Muscle of arm (tissue), 12 donors: Measurements from ENCODE around the gene NID1. TPM values are rescaled to one million over a fixed set of nuclear protein-coding genes. Genes with fewer than 3 reads are reported as not detected.
"Not testable (repeated sequence)": the region's sequence is repeated elsewhere in the genome, so short reads cannot be mapped to it uniquely, and the experiment has no call there.

ENCODE experiments used
- DNase-seq: peaks from one replicate; pipeline ENCODE4 v3.0.0-alpha.2; 2013
- polyA plus RNA-seq, 12 donors: library from polyadenylated mRNA; unstranded; fragments of 120-200 nt; gene quantifications; one replicate each; pipeline ENCODE4 v1.2.1, GENCODE V29; 2013; ENCODE audit not compliant: insufficient read length in 12 of 12

Gene NID1
- polyA plus RNA-seq, 12 donors = 154 to 314 (median 260) TPM

- DNase-seq = no peak
These were observed 34.4 kb downstream of the NID1 start for GRCh38 chr1:236030534-236030933.

- DNase-seq = no peak
These were observed 35.4 kb downstream of the NID1 start for GRCh38 chr1:236029428-236029940.

- no peak for DNase-seq
These were observed 37.8 kb downstream of the NID1 start for GRCh38 chr1:236027104-236027503.

- DNase-seq = no peak
These were observed 39.1 kb downstream of the NID1 start for GRCh38 chr1:236025836-236026235.

GRCh38 chr1:236024641-236025040 lies 40.2 kb downstream of the NID1 start:
- DNase-seq = no peak

DNA sequence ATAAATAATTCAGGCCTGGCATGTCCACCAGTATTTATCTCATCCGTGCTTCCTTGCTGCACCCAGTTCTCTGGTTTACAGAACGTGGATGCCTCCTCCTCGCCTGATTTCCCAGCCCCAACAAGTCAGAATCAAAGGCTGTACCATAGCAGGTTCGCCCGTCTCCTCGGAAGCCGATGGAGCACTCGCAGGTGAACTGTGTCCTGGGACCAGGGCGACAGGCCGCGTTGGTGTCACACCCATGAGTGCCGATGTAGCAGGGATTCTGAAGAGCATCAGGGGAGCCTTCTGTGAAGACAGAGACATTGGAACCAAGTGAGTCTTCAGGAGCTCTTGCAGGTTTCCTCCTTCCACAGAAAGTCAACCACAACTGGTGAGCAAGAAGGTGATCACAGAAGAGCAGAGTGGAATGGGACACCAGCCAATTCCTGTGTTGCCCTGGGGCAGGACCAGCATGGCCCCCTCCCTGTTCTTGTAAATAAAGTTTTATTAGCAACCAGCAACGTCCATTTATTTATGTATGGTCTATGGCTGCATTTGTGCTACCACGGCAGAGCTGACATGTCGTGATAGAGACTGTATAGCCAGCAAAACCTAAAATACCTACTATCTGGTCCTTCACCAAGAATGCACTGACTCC lies 40.8 kb downstream of the NID1 start:
- DNase-seq = no peak

DNA sequence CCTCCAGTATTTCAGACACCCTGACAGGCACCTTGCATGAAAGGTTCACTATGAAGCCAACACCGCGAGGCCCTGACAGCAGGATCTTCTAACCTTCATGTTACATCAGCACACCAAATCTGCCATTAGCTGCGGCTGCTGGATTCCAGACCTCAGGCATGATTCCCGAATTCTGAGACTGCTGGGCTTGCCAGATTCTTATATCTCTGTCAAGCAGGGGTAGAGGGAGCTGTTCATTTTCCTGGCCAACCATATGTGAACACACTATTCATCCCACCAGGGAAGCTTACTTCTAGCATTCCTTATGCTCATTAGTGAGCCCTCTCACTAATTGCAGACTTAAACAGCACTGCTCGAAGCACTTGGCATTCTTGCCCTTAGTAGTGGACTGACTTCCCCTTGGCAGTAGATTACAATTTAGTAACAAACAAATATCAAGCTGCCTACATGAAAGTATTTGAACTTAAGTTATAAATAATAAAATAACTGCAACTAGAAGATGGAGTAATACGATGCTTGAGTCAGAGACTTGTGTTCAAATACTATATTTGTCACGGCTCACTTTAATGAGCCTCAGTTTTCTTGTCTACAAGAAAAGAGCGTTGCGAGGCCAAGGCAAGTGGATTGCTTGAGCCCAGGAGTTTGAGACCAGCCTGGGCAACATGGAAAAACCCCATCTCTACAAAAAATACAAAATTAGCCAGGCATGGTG lies 43.3 kb downstream of the NID1 start:
- DNase-seq = peak; percentile 73

- no peak for DNase-seq
These were observed 44.3 kb downstream of the NID1 start for GRCh38 chr1:236020359-236021219.

DNA sequence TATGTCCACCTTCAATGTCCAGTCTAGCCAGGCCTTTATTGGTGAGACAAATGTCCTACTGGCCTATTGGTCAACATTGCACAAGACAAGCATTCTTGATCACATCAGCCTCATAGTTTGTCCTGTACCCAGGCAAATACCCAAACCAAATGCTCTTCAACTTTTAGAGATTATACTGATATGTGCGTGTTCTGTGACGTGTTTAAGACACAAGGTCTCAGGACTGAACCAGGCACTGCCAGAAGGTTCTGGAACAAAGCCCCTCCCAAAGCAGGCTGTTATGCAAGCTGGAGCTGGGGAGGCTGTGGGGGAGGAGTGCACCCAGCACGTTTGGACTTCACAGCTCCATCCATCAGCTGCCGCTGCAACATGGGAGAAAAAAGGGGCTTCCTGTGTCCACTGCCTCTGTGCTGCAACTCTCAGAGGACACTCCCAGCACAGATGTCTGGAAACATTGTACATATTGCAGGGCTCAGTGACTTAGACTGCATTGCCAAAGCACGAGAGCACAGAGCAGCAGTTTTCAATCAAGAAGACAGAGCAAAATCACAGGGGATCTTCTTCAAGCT lies 45.9 kb downstream of the NID1 start:
- peak; percentile 87 for DNase-seq

DNA sequence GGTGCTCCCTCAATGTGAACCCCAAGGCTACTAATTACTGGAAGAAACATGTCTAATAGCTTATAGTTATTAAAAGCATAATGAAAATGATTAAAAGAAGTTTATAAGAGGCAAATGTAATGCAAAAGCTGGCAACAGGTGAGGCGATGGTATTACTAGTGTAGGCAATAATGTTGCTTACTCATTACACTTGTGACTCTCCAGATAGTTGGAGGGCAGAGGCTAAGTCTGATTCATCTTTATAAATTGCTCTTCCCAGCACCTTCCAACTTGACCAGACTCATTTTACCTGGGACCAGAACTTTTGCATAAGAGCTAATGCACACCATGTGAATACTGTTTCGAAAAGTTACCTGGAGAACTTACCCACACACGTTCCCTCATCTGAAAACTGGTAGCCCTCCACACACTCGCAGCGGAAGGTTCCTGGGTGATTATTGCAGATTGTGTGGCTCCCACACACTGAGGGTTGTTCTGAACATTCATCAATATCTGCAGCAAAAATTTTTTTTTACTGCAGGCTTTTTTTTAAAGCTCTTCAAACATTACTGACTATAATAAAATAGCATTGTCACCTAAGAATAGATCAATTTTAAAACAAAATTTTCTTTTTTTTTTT lies 48.0 kb downstream of the NID1 start:
- DNase-seq = no peak

GRCh38 chr1:236016083-236016482 lies 48.8 kb downstream of the NID1 start:
- peak; percentile 82 for DNase-seq

DNA sequence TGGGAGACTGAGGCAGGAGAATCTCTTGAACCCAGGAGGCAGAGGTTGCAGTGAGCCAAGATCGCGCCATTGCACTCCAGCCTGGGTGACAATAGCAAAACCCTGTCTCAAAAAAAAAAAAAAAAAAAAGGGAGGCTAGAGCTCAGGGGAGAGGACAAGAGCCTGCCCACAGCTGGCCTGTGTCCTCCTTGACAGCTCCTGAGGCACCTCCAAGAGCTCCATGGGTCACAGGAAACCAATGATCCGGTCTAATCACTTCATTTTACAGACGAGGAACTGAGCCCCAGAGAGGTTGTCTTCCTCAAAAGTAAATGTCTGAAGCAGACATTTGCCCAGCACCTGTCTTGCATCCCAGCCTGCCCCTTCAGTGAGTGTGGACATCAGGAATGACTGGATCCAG lies 49.4 kb downstream of the NID1 start:
- no peak for DNase-seq

DNA sequence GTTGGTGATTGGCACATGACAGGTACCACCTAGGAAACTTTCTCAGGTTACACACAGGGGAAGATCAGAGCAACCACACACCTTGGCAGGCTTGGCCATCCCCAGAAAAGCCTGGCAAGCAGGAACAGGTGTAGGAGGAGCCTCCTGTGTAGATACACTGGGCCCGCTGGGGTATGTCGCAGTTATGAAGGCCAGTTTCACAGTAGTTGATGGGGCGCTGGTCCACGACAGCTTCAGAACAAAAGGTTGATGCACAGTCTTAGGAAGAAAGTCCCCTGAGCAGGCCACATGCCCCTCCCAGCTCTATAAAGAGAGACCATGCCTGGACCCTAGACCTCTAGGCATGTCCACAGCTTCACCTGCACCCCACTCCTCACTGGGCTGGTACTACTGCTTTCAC lies 51.6 kb downstream of the NID1 start:
- no peak for DNase-seq

DNA sequence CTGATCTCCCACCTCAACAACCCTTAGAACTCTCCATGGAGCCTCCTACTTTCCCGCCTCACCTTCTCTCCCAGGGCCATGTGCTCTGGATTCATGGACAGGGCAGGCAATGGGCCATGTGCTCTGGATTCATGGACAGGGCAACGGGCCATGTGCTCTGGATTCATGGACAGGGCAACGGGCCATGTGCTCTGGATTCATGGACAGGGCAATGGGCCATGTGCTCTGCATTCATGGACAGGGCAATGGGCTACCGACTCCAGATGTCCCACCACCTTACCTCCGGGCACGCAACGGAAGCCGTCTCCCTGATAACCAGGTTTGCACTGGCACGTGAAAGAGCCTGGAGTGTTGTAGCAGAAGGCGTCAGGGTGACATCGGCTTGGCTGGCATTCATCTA lies 53.2 kb downstream of the NID1 start:
- DNase-seq = no peak

DNA sequence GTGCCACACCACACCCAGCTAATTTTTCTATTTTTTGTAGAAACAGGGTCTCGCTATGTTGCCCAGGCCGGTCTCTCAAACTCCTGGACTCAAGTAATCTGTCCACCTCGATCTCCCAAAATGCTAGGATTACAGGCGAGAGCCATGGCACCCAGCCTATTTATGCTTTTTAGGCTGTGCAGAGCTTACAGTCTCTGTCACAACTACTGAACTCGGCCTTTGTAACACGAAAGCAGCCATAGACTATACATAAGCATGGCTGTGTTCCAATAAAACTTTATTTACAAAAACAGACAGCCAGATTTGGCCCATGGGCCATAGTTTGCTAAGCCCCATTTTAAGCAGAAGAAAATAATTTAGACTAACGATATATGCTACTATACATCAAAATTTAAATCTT lies 54.4 kb downstream of the NID1 start:
- peak; percentile 21 for DNase-seq

GRCh38 chr1:236009857-236010256 lies 55.0 kb downstream of the NID1 start:
- DNase-seq = peak; percentile 65

DNA sequence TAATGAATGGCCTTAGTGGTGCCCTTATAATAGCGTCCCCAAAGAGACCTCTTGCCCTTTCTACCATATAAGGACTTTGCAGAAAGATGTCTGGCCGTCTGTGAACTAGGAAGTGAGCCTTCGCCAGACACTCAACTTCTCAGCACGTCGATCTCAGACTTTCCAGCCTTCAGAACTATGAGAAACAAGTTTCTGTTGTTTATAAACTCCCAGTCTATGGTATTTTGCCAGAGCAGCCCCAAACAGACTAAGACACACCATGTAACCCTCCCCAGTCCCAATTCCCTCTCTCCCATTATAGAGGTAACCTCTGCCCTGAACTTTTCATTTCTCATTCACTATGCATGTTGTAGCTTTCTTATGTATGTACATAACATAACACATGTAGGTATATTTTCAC lies 55.7 kb downstream of the NID1 start:
- peak; percentile 42 for DNase-seq

GRCh38 chr1:236007781-236008180 lies 57.1 kb downstream of the NID1 start:
- DNase-seq = no peak

DNA sequence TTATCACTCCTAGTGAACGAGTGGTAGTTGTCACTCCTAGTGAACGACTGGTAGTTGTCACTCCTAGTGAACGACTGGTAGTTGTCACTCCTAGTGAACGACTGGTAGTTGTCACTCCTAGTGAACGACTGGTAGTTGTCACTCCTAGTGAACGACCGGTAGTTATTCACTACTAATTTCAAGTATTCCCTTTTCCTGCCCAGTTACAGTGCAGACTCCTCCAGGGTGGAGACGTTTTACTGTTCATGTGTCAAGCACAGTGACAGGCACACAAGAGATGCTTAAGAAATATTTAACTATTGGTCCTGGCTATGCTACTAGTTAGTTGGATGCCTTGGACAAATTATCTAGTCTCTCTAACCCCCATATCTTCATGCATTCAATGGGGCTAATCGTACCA lies 61.8 kb downstream of the NID1 start:
- DNase-seq = not testable (repeated sequence)

GRCh38 chr1:236002572-236002971 lies 62.3 kb downstream of the NID1 start:
- DNase-seq = no peak

GRCh38 chr1:236002025-236002390 lies 62.9 kb downstream of the NID1 start:
- no peak for DNase-seq

DNA sequence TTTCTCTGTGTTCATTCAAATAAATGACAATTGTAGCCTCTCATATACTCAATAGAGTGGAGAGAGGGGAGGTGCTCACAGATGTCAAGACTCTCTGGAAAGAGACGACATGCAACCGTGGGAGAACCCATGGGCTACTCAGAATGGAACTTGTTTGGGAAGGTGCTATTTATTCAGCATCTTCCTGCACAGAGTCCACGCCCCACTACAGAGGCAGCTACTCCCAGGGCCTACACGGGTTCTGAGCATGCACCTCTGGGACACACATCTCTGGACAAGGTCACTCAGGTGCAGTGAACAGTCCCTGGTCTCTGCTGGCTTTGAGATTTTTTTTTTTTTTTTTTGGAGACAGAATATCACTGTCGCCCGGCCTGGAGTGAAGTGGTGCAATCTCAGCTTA lies 64.1 kb downstream of the NID1 start:
- no peak for DNase-seq
